Femur (tissue), 1 donor: ENCODE data around the gene GPR157.
"Not testable (repeated sequence)": the region's sequence is repeated elsewhere in the genome, so short reads cannot be mapped to it uniquely, and the experiment has no call there.

Experiments used
- DNase-seq: peaks from one replicate; pipeline ENCODE4 v3.0.0-alpha.2; 2017

The GPR157 gene

DNA sequence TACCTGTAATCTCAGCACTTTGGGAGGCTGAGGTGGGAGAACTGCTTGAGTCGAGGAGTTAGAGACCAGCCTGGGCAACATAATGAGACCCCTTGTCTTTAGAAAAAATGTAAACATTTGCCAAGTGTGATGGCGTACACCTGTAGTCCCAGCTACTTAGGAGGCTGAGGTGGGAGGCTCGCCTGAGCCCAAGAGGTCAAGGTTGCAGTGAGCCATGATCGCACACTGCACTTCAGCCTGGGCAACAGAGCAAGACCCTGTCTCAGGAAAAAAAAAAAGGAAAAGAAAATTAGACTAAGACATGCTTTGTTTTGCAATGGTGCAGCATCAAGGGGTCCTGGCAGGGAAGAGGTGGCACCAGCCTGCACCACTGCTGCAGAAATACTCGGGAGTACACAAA, 16.8 kb upstream of the GPR157 start:
- no peak for DNase-seq

DNA sequence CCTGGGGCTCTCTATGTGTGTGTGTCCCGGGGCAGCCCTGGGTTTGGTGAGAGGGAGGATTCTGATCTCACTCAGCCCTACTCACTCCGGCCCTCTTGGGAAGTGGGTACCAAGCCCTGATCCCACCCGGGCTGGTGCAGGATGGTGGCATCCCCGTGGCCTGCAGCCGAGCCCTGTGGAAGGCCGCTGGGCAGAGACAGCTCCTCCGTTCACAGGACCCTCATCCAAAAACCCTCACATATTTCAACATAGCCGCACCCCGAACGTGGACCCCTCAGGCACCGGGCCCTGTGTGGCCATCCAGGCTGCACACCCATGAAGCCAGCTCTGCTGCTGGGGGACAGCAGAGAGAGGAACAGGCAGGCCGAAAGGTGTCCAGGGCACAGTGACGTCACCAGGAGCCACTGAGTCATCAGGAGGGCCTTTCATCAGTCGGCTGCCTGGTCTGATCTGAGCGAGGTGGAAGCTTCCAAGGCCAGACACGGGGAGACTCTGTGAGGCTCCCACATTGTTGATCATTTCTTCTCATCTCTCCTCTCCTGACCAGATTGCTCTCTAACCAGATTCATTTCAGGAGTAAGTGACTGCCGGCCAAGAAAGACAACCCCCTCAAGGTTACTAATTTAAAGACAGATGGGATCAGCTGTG, 16.2 kb upstream of the GPR157 start:
- no peak for DNase-seq

DNA sequence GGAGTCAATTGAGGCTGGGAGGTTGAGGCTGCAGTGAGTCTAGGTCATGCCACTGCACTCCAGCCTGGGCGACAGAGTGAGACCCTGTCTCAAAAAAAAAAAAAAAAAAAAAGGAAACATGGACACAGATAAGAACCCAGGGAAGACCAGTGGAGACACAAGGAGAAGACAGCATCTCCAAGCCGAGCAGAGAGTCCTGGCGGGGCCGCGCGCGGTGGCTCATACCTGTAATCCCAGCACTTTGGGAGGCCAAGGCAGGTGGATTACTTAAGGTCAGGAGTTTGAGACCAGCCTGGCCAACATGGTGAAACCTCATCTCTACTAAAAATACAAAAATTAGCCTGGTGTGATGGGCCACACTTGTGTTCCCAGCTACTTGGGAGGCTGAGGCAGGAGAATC, 15.6 kb upstream of the GPR157 start:
- DNase-seq, result not testable (repeated sequence)

DNA sequence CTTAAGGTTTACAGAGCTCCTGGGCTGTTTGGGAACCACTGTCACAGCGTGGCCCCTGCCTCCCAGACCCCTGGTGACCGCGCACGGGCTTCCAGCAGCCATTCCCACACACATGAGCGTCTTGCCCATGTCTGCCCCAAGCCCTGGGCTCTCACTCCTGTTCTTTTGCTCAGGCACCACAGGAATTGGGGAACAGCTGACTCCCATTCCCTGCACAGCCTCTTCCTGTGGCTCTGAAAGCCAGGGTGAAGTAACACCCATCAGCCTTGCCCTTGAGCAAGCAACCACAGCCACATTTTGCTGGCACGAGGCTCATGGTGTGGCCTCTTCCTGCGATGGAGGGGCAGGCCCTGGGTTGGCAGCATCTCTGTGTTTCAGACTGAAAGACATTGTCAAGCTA, 14.3 kb upstream of the GPR157 start:
- DNase-seq, result peak; percentile 37

DNA sequence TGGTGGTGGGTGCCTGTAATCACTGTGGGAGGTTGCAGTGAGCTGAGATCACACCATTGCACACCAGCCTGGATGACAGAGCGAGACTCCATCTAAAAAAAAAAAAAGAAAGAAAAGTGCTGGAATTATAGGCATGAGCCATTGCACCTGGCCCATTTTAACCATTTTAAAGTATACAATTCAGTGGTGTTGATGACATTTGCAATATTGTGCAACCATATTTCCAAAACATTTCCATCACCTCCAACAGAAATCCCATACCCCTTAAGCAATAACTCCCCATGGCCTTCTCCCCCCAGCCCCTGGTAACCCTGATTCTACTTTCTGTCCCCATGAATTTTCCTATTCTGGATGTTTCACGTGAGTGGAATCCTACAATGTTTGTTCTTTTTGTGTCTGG, 11.0 kb upstream of the GPR157 start:
- DNase-seq, result no peak

DNA sequence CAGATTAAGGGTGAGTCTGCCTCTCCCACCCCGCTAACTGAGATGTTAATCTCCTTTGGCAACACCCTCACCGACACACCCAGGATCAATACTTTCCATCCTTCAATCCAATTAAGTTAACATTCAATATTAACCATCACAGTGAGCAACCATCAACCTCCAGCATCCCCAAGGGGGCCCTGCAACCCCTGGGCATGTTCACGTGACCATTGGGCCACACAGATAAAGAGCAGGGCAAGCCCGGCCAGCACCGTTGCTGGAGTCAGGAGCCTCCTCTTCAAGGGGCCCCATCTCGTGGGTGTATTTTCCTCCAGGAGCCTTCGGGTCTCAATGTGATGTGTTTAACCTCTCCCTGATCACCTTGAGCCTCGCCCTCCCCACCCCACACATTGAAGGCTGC, 8.0 kb upstream of the GPR157 start:
- no peak for DNase-seq

DNA sequence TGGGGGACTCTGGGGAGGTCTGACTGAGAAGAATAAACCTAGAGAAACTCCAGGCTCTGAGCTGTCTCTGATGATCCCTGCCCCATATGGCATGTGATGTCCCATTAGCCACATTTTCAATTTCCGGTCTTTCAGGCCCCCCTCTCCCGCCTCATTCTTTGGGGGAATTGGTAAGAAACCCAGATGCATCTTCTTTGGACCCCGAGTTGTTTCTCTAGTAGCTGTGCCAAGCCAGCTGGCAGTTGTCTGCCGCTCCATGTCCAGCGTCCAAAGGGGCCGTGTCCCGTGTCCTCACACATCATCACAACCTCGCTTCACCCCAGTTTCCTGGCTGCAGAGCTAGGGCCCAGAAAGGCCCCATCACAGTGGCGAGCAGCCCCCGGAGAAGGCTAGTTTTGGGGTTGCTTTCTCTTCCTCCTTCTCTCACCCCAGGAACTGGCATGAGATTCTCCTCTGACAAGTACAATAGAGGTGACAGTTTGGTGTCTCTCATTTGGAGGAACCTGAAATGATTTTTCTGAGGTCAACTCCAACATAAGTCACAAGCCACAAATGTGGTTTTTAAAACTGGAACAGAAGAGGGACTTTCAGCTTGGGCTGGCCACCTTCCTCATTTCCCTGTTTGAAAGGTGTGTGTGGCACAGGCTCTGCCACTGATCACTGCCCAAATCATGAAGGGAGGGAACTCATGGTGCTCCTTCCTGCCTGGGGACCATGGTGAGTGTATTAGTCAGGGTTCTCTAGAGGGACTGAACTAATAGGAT, 6.4 kb upstream of the GPR157 start:
- DNase-seq, result no peak

DNA sequence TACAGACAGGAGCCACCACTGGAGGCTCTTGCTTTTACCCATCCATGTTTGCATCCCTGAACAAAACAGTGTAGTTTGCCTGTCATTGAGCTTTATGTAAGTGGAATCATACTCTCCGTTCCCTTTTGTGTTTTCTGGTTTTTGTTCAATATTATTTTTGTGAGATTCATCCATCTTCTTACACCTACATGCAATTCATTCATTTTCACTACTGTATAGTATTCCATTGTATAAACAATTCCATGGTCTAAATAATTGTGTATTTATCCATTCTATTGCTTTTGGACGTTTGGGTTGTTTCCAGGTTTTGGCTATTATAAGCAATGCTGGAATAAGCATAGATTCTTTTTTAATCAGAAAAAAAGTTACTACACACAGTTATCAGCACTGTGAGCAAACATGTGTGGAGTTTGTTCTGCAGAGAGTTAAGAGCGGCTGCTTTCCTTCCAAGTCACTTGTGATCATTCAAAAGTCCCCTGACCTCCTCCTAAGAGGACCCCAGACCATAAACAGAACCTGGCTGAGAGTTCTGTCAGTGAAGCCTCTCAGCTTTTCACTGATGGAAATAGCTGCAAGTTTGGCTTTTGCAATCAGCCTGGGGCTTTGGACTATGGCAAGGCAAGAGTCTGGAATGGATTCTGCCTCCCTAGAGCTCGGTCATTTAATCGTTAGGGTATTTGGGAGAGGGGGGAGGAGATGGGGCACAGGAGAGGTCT, 5.1 kb upstream of the GPR157 start:
- DNase-seq, result no peak

DNA sequence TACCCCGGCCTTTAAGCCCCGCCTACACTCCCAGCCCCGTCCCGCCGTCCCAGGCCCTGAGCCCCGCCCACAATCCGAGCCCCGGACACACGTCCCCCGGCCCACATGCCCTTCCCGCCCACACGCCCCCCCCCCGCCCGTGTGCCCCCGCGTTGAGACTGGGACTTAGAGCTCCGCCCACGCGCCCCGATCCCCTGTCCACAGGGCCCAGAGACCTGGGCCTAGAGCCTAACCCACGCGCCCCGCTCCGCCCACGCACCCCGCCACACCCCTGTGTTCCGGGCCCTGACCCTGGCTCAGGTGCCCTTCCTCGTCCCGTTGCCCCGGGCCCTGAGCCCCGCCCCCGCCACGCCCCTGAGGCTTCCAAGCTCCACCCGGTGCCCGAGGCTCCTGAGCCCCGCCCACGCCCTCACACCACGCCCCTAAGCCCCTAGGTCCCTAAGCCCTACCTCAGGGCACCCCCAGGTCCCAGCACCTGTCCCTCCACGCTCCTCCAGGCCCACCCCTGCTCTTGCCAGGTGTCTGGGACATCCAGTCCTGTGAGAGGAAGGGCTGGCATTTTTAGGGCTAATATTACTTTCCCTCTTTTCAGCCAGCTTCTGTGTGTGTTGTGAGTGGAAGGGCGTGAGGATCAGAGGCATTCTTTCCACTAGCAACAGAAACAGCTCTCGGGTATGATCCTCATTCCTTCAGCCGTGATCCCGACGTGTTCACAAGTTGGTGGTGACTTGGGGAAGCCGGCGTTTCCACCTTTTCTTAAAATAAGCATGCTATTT, 552 bp upstream of the GPR157 start:
- peak; percentile 81 for DNase-seq

DNA sequence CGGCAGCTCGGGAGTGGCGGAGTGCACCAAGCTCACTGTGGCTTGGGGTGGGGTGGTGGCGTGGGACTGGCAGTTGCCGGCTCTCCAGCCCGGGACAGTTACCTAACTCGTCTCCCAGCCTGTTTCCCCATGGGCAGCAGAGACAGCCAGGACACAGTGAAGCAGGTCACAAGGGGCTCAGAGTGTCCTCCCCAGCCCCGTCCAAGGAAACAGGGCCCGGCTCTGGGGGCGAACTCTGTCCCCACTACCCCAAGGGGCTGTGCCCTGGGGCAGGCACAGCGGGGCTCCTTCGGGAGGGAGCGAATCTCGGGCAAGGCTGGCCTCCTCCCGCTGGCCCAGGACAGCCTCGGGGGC, 759 bp downstream of the GPR157 start:
- DNase-seq, result no peak

DNA sequence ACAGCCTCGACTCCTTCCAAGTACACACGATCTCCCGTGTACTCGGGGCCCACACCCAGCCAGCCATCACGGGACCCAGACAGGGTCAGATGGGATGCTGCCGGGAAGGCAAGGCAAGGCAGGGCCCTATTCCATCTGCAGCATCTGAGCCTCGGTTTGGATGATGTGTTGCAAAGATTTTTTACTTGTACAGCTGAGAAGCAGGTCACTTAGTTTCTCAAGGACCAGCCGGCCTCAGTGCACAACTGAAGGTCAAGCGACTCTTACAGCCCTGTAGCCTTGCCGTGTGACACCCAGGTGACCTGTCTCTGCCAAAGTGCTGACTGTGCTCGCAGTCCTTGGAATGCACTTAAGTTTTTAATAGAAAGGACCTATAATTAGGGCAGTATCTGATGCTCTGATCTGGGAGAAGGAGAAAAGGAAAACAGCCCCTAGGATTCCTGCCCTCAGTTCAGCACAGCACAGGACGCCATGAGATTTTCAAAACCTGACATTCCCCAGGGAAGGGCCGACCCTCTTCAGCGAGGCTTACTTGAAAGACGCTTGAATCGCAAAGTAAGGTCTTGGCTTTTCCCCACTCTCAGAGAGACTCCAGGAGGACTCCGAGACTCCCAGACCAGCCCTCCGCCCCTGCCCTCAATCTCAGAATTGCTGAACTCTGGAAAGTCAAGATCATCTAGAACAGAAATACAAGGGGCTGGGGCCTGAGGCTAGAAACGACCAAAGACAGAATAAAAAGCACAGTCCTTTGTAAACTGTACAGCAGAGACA, 1.3 kb downstream of the GPR157 start:
- DNase-seq, result no peak

DNA sequence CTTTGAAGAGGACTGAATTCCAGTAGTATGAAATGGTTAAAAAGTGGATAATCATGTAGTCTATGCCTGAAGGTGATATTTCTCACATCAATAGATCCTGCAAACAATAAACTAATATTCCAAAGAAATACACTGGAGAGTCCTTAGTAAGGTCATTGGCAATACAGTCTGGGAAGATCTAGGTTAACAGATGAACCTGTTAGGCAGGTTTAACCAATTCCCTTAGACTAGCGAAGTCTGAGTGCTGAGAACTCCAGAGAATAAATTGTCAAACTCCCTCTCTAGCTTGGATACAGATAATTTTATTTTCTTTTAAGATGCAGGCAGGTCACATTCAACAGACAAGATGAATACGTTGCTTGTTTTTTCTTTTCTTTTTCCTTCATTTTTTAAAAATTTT, 2.4 kb downstream of the GPR157 start:
- no peak for DNase-seq

DNA sequence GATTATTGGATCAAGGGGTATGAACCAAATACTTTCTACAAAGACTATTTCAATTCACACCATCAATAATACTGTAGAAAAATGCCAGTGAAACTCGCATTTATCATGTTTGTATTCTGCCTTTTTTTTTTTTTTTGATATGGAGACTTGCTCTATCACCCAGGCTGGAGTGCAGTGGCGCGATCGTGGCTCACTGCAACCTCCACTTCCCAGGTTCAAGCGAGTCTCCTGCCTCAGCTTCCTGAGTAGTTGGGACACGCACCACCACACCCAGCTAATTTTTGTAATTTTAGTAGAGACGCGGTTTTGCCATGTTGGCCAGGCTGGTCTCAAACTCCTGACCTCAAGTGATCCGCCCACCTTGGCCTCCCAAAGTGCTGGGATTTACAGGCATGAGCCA, 3.1 kb downstream of the GPR157 start:
- not testable (repeated sequence) for DNase-seq

DNA sequence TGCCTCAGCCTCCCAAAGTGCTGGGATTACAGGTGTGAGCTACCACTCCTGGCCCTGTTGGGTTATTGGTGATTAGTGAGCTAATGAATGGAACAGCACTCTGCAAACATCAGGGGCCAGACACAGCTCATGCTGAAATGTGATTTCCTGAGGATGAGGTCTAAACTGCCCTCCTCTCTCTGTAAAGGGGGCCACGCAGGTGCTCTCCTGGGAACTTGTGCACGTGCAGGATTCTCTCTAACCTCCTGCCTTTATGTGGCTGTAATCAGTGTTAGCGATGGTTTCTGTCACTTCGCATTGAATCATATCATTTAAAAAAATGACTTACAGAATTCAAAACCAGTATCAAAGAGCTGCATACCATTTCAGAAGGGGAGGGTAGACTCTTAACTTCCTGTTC, 3.6 kb downstream of the GPR157 start:
- DNase-seq, result no peak

DNA sequence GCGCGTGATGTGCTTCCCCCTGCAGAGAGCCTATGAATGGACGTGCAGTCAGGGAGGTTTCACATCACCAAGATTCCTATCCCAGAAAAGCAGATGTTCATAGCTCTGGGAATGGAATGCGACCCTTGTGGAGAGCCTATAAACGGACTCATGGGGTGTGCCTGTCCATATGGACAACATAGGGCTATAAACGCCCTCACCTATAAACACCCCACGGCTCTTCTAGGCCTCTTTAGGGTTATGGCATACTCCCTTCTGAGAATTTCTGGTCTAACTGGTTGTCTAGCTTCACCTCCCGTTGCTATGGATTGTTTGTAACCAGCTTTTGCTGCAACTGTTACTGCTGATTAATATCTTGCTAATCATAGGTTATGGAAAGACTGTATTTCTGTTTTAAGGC, 4.5 kb downstream of the GPR157 start:
- DNase-seq, result not testable (repeated sequence)

DNA sequence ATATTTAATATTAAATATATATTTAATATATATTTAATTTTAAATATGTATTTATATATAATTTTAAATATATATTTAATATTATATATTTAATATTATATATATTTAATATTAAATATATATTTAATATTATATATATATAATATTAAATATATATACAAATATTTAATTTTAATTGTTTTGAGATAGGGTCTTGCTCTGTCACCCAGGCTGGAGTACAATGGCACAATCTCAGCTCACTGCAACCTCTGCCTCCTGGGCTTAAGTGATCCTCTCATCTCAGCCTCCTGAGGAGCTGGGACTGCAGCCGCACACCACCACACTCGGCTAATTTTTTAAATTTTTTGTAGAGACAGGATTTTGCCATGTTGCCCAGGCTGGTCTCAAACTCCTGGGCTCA, 5.2 kb downstream of the GPR157 start:
- not testable (repeated sequence) for DNase-seq

DNA sequence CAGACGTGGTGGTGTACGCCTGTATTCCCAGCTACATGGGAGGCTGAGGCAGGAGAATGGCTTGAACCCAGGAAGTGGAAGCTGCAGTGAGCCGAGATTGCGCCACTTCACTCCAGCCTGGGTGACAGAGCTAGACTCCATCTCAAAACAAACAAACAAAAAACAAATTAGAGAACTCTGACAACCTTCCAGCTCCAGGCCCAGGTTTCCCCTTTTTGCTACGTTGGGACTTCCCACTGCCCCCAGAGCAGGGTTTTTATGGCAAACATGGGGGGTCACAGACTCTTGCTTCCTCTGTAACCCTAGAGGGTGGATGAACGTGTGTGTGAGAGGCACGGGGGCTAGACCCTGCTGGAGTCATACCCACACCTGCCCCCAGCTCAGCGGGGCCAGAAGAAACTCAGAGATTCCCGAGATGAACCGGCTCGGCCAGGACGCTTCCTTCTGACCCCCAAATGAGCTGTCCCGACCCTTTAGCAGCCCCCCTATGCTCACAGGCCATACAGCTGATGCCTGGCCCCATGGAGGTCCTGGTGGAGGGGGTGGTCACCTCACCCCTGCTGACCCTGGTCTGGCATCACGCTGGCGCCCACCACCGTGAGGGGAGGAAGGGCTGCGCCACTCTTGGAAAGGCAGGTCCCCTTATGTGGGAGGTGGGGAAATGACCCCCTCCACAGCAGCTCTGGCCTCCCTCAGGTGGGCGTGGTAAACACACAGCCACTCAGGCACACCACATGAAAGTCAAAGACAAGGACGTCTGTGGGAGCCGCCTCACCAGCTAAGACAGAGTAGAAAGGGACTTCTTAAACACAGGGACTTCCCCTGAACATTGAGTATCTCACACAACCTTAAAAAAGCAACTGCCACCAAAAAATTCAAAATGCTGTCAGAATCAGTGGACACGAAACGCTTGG, 7.1 kb downstream of the GPR157 start:
- no peak for DNase-seq

DNA sequence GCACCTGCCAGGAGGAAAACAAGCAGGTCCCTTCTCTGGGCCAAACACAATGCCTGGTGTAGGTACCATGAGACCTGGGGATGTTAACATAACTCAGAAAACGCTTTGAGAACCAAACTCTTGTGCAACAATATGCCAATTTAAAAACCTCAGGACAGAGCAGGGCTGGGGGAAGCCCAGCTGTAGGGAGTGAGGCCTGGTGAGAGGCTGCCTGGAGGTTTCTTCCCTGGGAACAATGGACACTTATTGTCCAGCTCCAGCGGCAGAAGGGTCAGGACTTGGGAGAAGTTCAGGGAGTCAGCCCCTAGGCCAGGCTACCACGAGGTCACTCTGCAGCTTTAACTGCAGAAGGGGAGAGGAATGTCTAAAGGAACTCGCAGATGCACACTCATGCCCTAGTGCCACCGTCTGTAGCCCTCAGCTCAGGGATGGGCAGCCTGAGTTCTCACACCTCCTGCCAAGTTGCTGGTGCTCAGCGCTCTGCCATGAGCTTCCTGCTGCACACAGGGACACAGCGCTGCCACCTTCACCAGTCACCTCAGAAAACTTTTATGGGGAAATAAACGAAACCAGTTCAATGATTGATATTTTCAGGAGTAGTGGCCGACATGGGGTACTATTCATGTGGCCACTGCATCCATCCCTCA, 8.5 kb downstream of the GPR157 start:
- no peak for DNase-seq

DNA sequence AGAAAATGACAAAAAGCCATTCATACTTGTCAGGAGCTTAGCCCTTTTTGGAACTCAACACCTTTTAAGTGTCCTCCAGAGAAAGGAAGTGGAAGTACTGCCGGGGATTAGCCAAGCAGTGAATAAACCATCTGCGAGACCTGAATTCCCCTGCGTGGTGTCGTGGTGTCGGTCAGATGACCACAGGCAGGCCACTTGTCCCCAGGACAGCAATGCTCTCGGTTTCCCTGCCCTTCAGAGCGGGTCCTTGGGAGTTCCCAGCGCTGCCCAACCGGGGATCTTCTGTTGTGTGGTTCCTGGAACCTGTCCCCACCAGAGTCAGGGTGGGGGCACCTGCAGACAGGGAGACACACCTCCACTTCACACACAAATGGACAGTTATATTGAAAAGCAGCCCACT, 9.2 kb downstream of the GPR157 start:
- DNase-seq, result no peak

DNA sequence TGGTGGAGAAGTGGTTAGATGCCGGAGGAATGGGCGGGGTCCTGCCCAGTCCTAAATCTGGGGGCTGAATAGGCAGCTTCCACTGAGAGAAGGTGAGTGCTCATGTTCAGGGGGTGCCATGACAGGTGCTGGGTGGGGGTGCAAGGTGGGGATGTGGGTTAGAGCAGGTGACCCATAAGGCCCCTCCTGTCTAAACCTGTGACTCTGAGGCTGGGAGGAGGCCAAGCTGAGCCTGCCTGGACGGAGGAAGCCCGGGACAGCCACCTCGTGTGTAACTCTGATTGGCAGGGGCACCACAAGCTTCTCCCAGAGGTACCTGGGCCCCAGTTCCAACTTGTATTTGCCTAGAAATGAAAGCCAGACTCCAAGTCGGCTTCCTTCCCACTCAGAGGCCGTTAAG, 10.7 kb downstream of the GPR157 start:
- no peak for DNase-seq
